GM18873 (cell line): ENCODE data around the gene FBXW11.
A peak's percentile ranks its signal among the peaks of the same experiment; 100 is the strongest.
"Not testable (repeated sequence)": the region's sequence is repeated elsewhere in the genome, so short reads cannot be mapped to it uniquely, and the experiment has no call there.

ENCODE experiments used
- ATAC-seq: cut with Tn5 transposase; IDR thresholded peaks from one replicate; pipeline ENCODE4 v1.9.1; 2021; ENCODE audit warnings: mild to moderate bottlenecking, moderate library complexity, moderate number of reproducible peaks; ENCODE audit not compliant: unreplicated experiment, low FRiP score

Gene FBXW11

GRCh38 chr5:171989276-171989675 lies 17.2 kb downstream of the FBXW11 start:
- peak; percentile 78 for ATAC-seq

GRCh38 chr5:171986772-171987171 lies 19.7 kb downstream of the FBXW11 start:
- no peak for ATAC-seq

- no peak for ATAC-seq
These were observed 21.6 kb downstream of the FBXW11 start for GRCh38 chr5:171984748-171985419.

- ATAC-seq: no peak
These were observed 24.6 kb downstream of the FBXW11 start for GRCh38 chr5:171981847-171982246.

GRCh38 chr5:171980792-171981191 lies 25.6 kb downstream of the FBXW11 start:
- no peak for ATAC-seq

- no peak for ATAC-seq
These were observed 26.8 kb downstream of the FBXW11 start for GRCh38 chr5:171979606-171980005.

GRCh38 chr5:171978519-171978918 lies 27.9 kb downstream of the FBXW11 start:
- no peak for ATAC-seq

- ATAC-seq: no peak
These were observed 28.4 kb downstream of the FBXW11 start for GRCh38 chr5:171978016-171978415.

- ATAC-seq: not testable (repeated sequence)
These were observed 29.0 kb downstream of the FBXW11 start for GRCh38 chr5:171977244-171977950.

- no peak for ATAC-seq
These were observed 30.4 kb downstream of the FBXW11 start for GRCh38 chr5:171975877-171976667.

- ATAC-seq: no peak
These were observed 31.1 kb downstream of the FBXW11 start for GRCh38 chr5:171975262-171975876.

GRCh38 chr5:171970826-171971225 lies 35.6 kb downstream of the FBXW11 start:
- ATAC-seq: no peak

GRCh38 chr5:171969288-171969880 lies 37.1 kb downstream of the FBXW11 start:
- ATAC-seq: no peak

GRCh38 chr5:171968531-171968930 lies 37.9 kb downstream of the FBXW11 start:
- no peak for ATAC-seq

- no peak for ATAC-seq
These were observed 39.5 kb downstream of the FBXW11 start for GRCh38 chr5:171966964-171967363.

- no peak for ATAC-seq
These were observed 40.2 kb downstream of the FBXW11 start for GRCh38 chr5:171966270-171966669.

- ATAC-seq: no peak
These were observed 40.7 kb downstream of the FBXW11 start for GRCh38 chr5:171965745-171966144.

- no peak for ATAC-seq
These were observed 43.0 kb downstream of the FBXW11 start for GRCh38 chr5:171963416-171963815.

- ATAC-seq: no peak
These were observed 45.3 kb downstream of the FBXW11 start for GRCh38 chr5:171961117-171961516.

GRCh38 chr5:171957591-171958251 lies 48.7 kb downstream of the FBXW11 start:
- ATAC-seq: no peak
